RPMI8226 (cell line): ENCODE results near the gene MAEA.
"Not testable (repeated sequence)": the region's sequence is repeated elsewhere in the genome, so short reads cannot be mapped to it uniquely, and the experiment has no call there.

Experiments
- DNase-seq: peaks from one replicate; pipeline ENCODE4 v3.0.0-alpha.2; 2015

Gene MAEA

GRCh38 chr4:1324443-1325175, 34.9 kb downstream of the MAEA start:
- not testable (repeated sequence) for DNase-seq

- no peak for DNase-seq
These were observed 35.4 kb downstream of the MAEA start for GRCh38 chr4:1325176-1325480.

GRCh38 chr4:1325681-1326635, 36.3 kb downstream of the MAEA start:
- no peak for DNase-seq

- no peak for DNase-seq
These were observed 37.2 kb downstream of the MAEA start for GRCh38 chr4:1326751-1327525.

GRCh38 chr4:1327526-1328266, 38.0 kb downstream of the MAEA start:
- DNase-seq: no peak

GRCh38 chr4:1328267-1329155, 38.8 kb downstream of the MAEA start:
- DNase-seq: no peak

GRCh38 chr4:1329408-1330371, 40.0 kb downstream of the MAEA start:
- DNase-seq: no peak

GRCh38 chr4:1330761-1331590, 41.3 kb downstream of the MAEA start:
- DNase-seq: no peak

GRCh38 chr4:1331591-1332353, 42.1 kb downstream of the MAEA start:
- DNase-seq: no peak

GRCh38 chr4:1332686-1333085, 43.0 kb downstream of the MAEA start:
- no peak for DNase-seq

- no peak for DNase-seq
These were observed 43.6 kb downstream of the MAEA start for GRCh38 chr4:1333256-1333655.

GRCh38 chr4:1333851-1334578, 44.3 kb downstream of the MAEA start:
- not testable (repeated sequence) for DNase-seq

- DNase-seq: no peak
These were observed 44.8 kb downstream of the MAEA start for GRCh38 chr4:1334579-1334895.

GRCh38 chr4:1335193-1335883, 45.6 kb downstream of the MAEA start:
- DNase-seq: not testable (repeated sequence)

GRCh38 chr4:1336088-1336491, 46.4 kb downstream of the MAEA start:
- DNase-seq: no peak

GRCh38 chr4:1337376-1337831, 47.7 kb downstream of the MAEA start:
- no peak for DNase-seq
